C4-2B (cell line): ENCODE data around the gene MYBPH.

ENCODE experiments used
- H3K27ac ChIP-seq: fragments of 450-650 bp; 2 replicates; pipeline ENCODE4 v1.5.1; 2017
- CTCF ChIP-seq: fragments of 450-650 bp; conservative IDR thresholded peaks from 2 replicates; pipeline ENCODE4 v1.5.1; 2017; ENCODE audit warnings: mild to moderate bottlenecking
- ZFX ChIP-seq: fragments of 450-650 bp; IDR thresholded peaks from 2 replicates; pipeline ENCODE4 v1.6.1; 2017

MYBPH gene

DNA sequence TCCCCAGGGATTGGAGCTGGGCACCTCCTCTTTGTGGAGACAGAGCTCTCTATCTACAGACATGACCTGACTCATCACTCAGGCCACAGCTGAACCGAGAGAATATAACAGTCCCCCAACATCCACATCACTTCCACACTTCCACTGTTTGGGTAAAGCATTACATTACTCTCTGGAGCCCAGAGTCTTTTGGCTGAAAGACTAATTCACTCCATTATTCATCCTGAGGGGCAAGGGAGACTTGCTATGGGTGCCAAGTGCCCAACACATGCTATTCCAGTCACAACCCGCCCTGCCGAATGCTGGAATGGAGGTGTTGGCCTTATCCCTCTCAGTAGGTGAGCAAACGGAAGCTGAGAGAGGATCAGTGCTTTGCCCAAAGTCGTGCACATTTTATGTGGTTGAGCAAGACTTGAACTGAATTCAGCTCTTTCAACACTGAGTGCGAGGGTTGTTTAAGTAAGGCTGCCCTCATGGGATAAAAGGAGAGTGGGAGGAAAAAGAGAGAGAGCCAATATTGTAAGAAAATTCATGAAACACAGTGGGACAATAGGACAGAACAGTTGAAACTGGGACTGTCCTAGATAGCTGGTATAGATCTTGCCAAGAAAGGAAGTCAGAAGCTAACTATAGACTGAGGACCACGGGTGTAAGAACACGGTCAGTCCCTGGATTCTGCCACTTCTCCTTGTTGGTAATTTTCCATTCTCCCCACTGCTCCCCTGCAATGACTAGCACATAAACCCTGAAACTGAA lies 24.4 kb upstream of the MYBPH start:
- TF ChIP-seq CTCF (no peak), ZFX (no peak)
- no peak overlapping the region for H3K27ac ChIP-seq

- TF ChIP-seq CTCF: no peak
- TF ChIP-seq ZFX: no peak
- no peak overlapping the region for H3K27ac ChIP-seq
Observed at GRCh38 chr1:203199481-203199815, 23.8 kb upstream of the MYBPH start.

GRCh38 chr1:203199002-203199401 lies 23.4 kb upstream of the MYBPH start:
- H3K27ac ChIP-seq: no peak overlapping the region

GRCh38 chr1:203197625-203198024 lies 22.0 kb upstream of the MYBPH start:
- H3K27ac ChIP-seq: no peak overlapping the region
- TF ChIP-seq CTCF: no peak
- no peak for TF ChIP-seq ZFX

More at GRCh38 chr1:203199002-203199401, 23.4 kb upstream of the MYBPH start:
- TF ChIP-seq ZFX: no peak
- no peak for TF ChIP-seq CTCF

- TF ChIP-seq ZFX: no peak
- no peak for TF ChIP-seq CTCF
- H3K27ac ChIP-seq: no peak overlapping the region
Observed at GRCh38 chr1:203196371-203196770, 20.7 kb upstream of the MYBPH start.

- TF ChIP-seq ZFX (no peak), CTCF (no peak)
- H3K27ac ChIP-seq: no peak overlapping the region
Observed at GRCh38 chr1:203190949-203191348, 15.3 kb upstream of the MYBPH start.

DNA sequence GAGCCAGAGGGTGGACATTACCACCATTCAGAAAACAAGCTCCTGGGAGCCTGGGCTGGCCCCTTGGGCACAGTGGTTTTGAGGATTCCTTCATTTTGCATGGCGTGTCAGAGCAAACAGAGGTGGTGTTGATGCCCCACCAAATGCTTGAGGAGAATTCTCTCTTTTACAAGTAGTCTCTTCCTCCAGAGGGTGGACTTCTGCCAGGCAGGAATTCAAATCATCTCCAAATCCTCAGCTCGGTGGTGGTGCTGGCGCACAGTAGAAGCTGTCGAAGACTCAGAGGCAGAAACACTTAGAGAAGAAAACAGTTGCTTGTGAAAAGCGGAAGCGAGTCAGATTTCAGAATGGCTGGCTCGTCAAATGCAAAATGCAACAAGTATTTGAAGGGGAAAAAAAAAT lies 14.3 kb upstream of the MYBPH start:
- no peak overlapping the region for H3K27ac ChIP-seq
- TF ChIP-seq ZFX (no peak), CTCF (no peak)
